ENCODE results near the gene SUDS3. TPM values are rescaled to one million over a fixed set of nuclear protein-coding genes. Genes with fewer than 3 reads are reported as not detected.

Gene SUDS3
- total and polyA plus RNA-seq, 2 experiments from 2014 or later: 53.0 to 77.1 TPM

DNA sequence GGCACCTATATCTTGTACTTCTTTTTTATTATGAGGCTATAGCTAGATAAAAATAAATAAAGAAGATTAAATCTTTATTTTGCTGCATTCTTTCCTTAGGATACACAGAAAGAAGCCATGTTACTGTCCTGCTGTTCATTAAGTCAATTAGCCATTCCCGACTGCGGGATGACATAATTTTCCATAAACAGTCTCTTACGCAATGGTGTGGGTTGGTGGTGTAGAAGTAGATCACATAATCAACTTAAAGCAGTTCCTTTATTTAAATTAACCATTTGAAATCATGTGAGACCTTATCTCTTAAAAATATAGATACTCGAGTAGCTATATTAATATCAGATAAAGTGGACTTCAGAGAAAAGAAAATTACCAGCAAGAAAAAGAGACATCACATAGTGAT, 43.8 kb upstream of the SUDS3 start (continued):
- TF ChIP-seq, protein P1, sequence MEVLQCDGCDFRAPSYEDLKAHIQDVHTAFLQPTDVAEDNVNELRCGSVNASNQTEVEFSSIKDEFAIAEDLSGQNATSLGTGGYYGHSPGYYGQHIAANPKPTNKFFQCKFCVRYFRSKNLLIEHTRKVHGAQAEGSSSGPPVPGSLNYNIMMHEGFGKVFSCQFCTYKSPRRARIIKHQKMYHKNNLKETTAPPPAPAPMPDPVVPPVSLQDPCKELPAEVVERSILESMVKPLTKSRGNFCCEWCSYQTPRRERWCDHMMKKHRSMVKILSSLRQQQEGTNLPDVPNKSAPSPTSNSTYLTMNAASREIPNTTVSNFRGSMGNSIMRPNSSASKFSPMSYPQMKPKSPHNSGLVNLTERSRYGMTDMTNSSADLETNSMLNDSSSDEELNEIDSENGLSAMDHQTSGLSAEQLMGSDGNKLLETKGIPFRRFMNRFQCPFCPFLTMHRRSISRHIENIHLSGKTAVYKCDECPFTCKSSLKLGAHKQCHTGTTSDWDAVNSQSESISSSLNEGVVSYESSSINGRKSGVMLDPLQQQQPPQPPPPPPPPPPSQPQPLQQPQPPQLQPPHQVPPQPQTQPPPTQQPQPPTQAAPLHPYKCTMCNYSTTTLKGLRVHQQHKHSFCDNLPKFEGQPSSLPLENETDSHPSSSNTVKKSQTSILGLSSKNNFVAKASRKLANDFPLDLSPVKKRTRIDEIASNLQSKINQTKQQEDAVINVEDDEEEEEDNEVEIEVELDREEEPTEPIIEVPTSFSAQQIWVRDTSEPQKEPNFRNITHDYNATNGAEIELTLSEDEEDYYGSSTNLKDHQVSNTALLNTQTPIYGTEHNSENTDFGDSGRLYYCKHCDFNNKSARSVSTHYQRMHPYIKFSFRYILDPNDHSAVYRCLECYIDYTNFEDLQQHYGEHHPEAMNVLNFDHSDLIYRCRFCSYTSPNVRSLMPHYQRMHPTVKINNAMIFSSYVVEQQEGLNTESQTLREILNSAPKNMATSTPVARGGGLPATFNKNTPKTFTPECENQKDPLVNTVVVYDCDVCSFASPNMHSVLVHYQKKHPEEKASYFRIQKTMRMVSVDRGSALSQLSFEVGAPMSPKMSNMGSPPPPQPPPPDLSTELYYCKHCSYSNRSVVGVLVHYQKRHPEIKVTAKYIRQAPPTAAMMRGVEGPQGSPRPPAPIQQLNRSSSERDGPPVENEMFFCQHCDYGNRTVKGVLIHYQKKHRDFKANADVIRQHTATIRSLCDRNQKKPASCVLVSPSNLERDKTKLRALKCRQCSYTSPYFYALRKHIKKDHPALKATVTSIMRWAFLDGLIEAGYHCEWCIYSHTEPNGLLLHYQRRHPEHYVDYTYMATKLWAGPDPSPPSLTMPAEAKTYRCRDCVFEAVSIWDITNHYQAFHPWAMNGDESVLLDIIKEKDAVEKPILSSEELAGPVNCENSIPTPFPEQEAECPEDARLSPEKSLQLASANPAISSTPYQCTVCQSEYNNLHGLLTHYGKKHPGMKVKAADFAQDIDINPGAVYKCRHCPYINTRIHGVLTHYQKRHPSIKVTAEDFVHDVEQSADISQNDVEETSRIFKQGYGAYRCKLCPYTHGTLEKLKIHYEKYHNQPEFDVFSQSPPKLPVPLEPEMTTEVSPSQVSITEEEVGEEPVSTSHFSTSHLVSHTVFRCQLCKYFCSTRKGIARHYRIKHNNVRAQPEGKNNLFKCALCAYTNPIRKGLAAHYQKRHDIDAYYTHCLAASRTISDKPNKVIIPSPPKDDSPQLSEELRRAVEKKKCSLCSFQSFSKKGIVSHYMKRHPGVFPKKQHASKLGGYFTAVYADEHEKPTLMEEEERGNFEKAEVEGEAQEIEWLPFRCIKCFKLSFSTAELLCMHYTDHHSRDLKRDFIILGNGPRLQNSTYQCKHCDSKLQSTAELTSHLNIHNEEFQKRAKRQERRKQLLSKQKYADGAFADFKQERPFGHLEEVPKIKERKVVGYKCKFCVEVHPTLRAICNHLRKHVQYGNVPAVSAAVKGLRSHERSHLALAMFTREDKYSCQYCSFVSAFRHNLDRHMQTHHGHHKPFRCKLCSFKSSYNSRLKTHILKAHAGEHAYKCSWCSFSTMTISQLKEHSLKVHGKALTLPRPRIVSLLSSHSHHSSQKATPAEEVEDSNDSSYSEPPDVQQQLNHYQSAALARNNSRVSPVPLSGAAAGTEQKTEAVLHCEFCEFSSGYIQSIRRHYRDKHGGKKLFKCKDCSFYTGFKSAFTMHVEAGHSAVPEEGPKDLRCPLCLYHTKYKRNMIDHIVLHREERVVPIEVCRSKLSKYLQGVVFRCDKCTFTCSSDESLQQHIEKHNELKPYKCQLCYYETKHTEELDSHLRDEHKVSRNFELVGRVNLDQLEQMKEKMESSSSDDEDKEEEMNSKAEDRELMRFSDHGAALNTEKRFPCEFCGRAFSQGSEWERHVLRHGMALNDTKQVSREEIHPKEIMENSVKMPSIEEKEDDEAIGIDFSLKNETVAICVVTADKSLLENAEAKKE (CRISPR knock-in tag; IDR thresholded peaks at IDR 0.05): no peak
- TF ChIP-seq NANOG (IDR thresholded peaks at IDR 0.05; ENCODE audit: borderline replicate concordance) (no peak), ZNF114 (CRISPR knock-in tag; IDR thresholded peaks at IDR 0.05) (no peak), STAT1 (IDR thresholded peaks at IDR 0.05; ENCODE audit: unreplicated experiment) (no peak)
- TF ChIP-seq, protein P2, sequence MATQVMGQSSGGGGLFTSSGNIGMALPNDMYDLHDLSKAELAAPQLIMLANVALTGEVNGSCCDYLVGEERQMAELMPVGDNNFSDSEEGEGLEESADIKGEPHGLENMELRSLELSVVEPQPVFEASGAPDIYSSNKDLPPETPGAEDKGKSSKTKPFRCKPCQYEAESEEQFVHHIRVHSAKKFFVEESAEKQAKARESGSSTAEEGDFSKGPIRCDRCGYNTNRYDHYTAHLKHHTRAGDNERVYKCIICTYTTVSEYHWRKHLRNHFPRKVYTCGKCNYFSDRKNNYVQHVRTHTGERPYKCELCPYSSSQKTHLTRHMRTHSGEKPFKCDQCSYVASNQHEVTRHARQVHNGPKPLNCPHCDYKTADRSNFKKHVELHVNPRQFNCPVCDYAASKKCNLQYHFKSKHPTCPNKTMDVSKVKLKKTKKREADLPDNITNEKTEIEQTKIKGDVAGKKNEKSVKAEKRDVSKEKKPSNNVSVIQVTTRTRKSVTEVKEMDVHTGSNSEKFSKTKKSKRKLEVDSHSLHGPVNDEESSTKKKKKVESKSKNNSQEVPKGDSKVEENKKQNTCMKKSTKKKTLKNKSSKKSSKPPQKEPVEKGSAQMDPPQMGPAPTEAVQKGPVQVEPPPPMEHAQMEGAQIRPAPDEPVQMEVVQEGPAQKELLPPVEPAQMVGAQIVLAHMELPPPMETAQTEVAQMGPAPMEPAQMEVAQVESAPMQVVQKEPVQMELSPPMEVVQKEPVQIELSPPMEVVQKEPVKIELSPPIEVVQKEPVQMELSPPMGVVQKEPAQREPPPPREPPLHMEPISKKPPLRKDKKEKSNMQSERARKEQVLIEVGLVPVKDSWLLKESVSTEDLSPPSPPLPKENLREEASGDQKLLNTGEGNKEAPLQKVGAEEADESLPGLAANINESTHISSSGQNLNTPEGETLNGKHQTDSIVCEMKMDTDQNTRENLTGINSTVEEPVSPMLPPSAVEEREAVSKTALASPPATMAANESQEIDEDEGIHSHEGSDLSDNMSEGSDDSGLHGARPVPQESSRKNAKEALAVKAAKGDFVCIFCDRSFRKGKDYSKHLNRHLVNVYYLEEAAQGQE (IDR thresholded peaks at IDR 0.05; ENCODE audit: unreplicated experiment): no peak
- TF ChIP-seq, protein P3, sequence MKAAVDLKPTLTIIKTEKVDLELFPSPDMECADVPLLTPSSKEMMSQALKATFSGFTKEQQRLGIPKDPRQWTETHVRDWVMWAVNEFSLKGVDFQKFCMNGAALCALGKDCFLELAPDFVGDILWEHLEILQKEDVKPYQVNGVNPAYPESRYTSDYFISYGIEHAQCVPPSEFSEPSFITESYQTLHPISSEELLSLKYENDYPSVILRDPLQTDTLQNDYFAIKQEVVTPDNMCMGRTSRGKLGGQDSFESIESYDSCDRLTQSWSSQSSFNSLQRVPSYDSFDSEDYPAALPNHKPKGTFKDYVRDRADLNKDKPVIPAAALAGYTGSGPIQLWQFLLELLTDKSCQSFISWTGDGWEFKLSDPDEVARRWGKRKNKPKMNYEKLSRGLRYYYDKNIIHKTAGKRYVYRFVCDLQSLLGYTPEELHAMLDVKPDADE (IDR thresholded peaks at IDR 0.05): no peak

Data from GM23338 (cell line).